CD4-positive, alpha-beta T cell (primary cell): ENCODE results near the gene COX7A2. TPM values are rescaled to one million over a fixed set of nuclear protein-coding genes. Genes with fewer than 3 reads are reported as not detected.

Experiments
- ATAC-seq: fragments of 200-7000 bp; cut with Tn5 transposase; one replicate; pipeline ENCODE4 v1.10.0; 2022; ENCODE audit warnings: mild to moderate bottlenecking; ENCODE audit not compliant: poor library complexity
- CTCF ChIA-PET: fragments of 350-600 bp; sonication (Branson Sonifier 250); formaldehyde crosslinking; loops from one replicate; lab custom pipeline; 2021; ENCODE audit warnings: antibody characterized with exemption, inconsistent platforms; lab: Charles Lee
- POLR2A ChIA-PET: fragments of 350-600 bp; sonication (Branson Sonifier 250); formaldehyde crosslinking; loops from one replicate; lab custom pipeline; 2021; ENCODE audit warnings: antibody characterized with exemption, inconsistent platforms; lab: Charles Lee
- DNase-seq, 14 experiments: peaks; one replicate each; pipeline ENCODE4 v3.0.0-alpha.2; 2013 to 2020; ENCODE audit warnings: mixed read lengths in 2 of 14
- H3K27ac ChIP-seq, 2 donors: one replicate each; pipeline versions ENCODE4 v1.5.1 to v1.7.0; 2013; ENCODE audit warnings: low read length in 2 of 2, low read depth in 1 of 2, mild to moderate bottlenecking in 1 of 2
- H3K27me3 ChIP-seq, 2 experiments: 1 replicate in 1 of 2; 2 replicates in 1 of 2; pipeline versions ENCODE4 v1.6.1 to v1.7.0; 2013; ENCODE audit warnings: low read length in 2 of 2, control low read depth in 1 of 2, mild to moderate bottlenecking in 1 of 2, moderate library complexity in 1 of 2; ENCODE audit not compliant: insufficient read depth in 2 of 2, control insufficient read depth in 1 of 2
- H3K36me3 ChIP-seq: one replicate; pipeline ENCODE4 v1.6.1; 2013; ENCODE audit warnings: low read length, control low read depth; ENCODE audit not compliant: insufficient read depth
- H3K4me1 ChIP-seq: one replicate; pipeline ENCODE4 v1.6.1; 2013; ENCODE audit warnings: low read length, control low read depth; ENCODE audit not compliant: insufficient read depth
- H3K4me3 ChIP-seq: one replicate; pipeline ENCODE4 v1.5.1; 2013; ENCODE audit warnings: mild to moderate bottlenecking, low read length, moderate library complexity
- H3K9me3 ChIP-seq, 2 experiments: 1 replicate in 1 of 2; 2 replicates in 1 of 2; pipeline versions ENCODE4 v1.6.1 to v1.7.0; 2013; ENCODE audit warnings: low read length in 2 of 2, mild to moderate bottlenecking in 2 of 2, control low read depth in 1 of 2, moderate library complexity in 1 of 2; ENCODE audit not compliant: control insufficient read depth in 1 of 2, insufficient read depth in 1 of 2
- H3K27ac Mint-ChIP-seq: one replicate; pipeline ENCODE4 v1.8.0; 2020; ENCODE audit warnings: mixed read lengths
- H3K27me3 Mint-ChIP-seq: one replicate; pipeline ENCODE4 v1.8.0; 2021; ENCODE audit warnings: mixed read lengths
- H3K36me3 Mint-ChIP-seq: one replicate; pipeline ENCODE4 v1.8.0; 2021; ENCODE audit warnings: low read depth, mixed read lengths
- H3K4me1 Mint-ChIP-seq: one replicate; pipeline ENCODE4 v1.8.0; 2021; ENCODE audit warnings: low read depth, mixed read lengths
- H3K4me3 Mint-ChIP-seq: one replicate; pipeline ENCODE4 v1.8.0; 2020; ENCODE audit warnings: mild to moderate bottlenecking, mixed read lengths
- H3K9me3 Mint-ChIP-seq: one replicate; pipeline ENCODE4 v1.8.0; 2020; ENCODE audit warnings: mixed read lengths
- CTCF ChIP-seq: fragments of 200-600 bp; IDR thresholded peaks from one replicate; pipeline ENCODE4 v1.8.0; 2022; ENCODE audit warnings: antibody characterized with exemption, mild to moderate bottlenecking
- intact Hi-C, 2 experiments: fragments of 100-400 bp; cut with DNase I in 1 of 2; cut with micrococcal nuclease in 1 of 2; formaldehyde crosslinking; loops; one replicate each; pipeline versions ENCODE4 v1.15.1 to v1.9.0; 2023 to 2025; cut with DNase I, micrococcal nuclease
- total RNA-seq, 174 experiments: library from RNA in 2 of 174; stranded (reverse) in 2 of 174; gene quantifications; one replicate each; pipeline ENCODE4 v1.2.3 and lab custom pipeline; 2021 to 2026

Gene COX7A2
- total RNA-seq, 2 experiments from 2014 or later, result 189 to 195 TPM

DNA sequence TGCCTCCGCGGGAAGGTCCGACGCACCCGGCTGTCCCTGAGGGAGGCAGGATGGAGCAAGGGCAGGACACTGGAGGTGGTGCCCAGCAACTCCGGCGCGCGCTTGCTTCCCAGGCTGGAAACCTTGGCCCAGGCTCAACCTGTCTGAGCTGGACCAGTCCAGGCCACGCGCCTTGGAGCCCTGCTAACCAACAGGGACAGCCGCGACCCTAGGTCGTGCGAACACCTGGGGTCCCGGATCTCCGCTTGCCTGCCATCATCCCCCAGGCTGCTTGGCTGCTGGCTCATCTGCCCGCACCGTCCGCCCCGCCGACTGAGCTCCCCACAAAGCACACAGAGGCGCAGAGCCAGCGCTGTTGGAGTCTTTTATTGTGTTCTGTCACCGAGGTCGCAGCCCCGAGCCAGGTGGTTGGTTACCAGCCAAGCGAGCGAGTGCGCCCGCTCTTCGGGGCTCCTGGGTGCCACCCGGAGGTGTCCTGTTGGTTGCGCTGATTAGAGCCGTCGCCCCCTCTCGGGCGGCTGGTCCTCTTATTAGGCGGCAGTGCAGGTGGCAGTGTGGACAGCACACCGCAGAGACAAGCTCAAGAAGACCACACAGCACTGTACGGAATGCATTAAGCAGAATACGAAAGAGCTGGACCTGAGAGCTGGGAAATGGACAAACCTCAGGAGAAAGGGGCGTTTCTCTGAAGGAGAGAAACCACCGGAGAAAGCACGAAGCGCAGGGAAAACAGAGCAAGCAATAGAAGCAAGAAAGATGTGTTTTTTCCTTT is 41.5 kb downstream of the COX7A2 start:
- Mint-ChIP-seq H3K36me3 (no peaks in the 10 kb centered on the region), H3K27me3 (peaks cover 89% of the 10 kb centered on the region), H3K4me1 (peaks cover 42% of the 10 kb centered on the region), H3K4me3 (peak overlapping the region; percentile 30), H3K27ac (no peak overlapping the region), H3K9me3 (no peaks in the 10 kb centered on the region)
- Histone ChIP-seq H3K27ac (no peak overlapping the region), H3K4me3 (no peak overlapping the region), H3K9me3 (peaks cover 0 to 16% of the 10 kb centered on the region in 2 experiments), H3K4me1 (peaks cover 41% of the 10 kb centered on the region), H3K36me3 (no peaks in the 10 kb centered on the region), H3K27me3 (peaks cover 47 to 69% of the 10 kb centered on the region in 2 experiments)
- TF ChIP-seq CTCF, result no peak
- no peak for ATAC-seq
- intact Hi-C loops, result no loop called here
- DNase-seq, result peak in 2 of 14 experiments; percentile 15 to 24
- ChIA-PET POLR2A (interaction anchor here (0.6 kb wide), 1 partner anchor 373 kb away, joined by 3 read pairs; no protein-coding TSS in a partner anchor), CTCF (no interaction called here)

GRCh38 chr6:75201021-75201420 is 42.6 kb downstream of the COX7A2 start:
- peaks cover 30% of the 10 kb centered on the region for H3K4me1 ChIP-seq
- peaks cover 31% of the 10 kb centered on the region for H3K4me1 Mint-ChIP-seq
- peaks cover 36 to 62% of the 10 kb centered on the region in 2 experiments for H3K27me3 ChIP-seq
- H3K36me3 ChIP-seq, result no peaks in the 10 kb centered on the region
- peaks cover 0 to 15% of the 10 kb centered on the region in 2 experiments for H3K9me3 ChIP-seq
- H3K36me3 Mint-ChIP-seq, result no peaks in the 10 kb centered on the region
- peaks cover 87% of the 10 kb centered on the region for H3K27me3 Mint-ChIP-seq
- no peak for TF ChIP-seq CTCF
- no peaks in the 10 kb centered on the region for H3K9me3 Mint-ChIP-seq
- no peak overlapping the region for H3K27ac Mint-ChIP-seq
- H3K4me3 Mint-ChIP-seq, result no peak overlapping the region
- H3K27ac ChIP-seq, result no peak overlapping the region
- DNase-seq (no peak), ATAC-seq (no peak)
- H3K4me3 ChIP-seq, result no peak overlapping the region
- CTCF ChIA-PET, result no interaction called here
- intact Hi-C loops, result no loop called here
- POLR2A ChIA-PET, result no interaction called here

DNA sequence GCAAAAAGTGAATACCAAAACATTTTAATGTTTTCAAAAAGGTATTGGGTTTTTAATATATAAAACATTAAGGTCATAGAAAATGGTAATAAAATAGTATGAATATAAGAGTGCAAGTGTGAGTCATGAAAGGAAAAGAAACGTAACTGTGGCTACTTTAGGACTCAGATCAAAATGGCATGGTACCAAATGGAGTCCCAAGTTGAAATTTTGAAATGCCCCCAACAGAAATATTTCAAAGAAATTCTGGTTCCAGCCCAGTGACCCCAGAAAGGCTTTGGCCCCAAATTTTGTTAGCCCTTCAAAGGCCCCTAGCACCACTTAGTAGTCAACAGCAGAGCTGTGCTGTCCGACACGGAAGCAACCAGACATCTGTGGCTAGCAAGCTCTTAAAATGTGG is 43.7 kb downstream of the COX7A2 start:
- CTCF ChIA-PET, result no interaction called here
- H3K36me3 Mint-ChIP-seq, result no peaks in the 10 kb centered on the region
- H3K27ac Mint-ChIP-seq, result no peak overlapping the region
- H3K27me3 Mint-ChIP-seq, result peaks cover 81% of the 10 kb centered on the region
- peaks cover 19% of the 10 kb centered on the region for H3K4me1 ChIP-seq
- peaks cover 20% of the 10 kb centered on the region for H3K4me1 Mint-ChIP-seq
- H3K36me3 ChIP-seq, result no peaks in the 10 kb centered on the region
- no peak overlapping the region for H3K4me3 ChIP-seq
- H3K27me3 ChIP-seq, result peaks cover 25 to 51% of the 10 kb centered on the region in 2 experiments
- intact Hi-C loops, result no loop called here
- no peak for TF ChIP-seq CTCF
- ATAC-seq (no peak), DNase-seq (no peak)
- peaks cover 0 to 8% of the 10 kb centered on the region in 2 experiments for H3K9me3 ChIP-seq
- H3K9me3 Mint-ChIP-seq, result no peaks in the 10 kb centered on the region
- POLR2A ChIA-PET, result no interaction called here
- no peak overlapping the region for H3K4me3 Mint-ChIP-seq
- H3K27ac ChIP-seq, result no peak overlapping the region
